T-cell (primary cell): ENCODE results near the gene ACTRT2. TPM values are rescaled to one million over a fixed set of nuclear protein-coding genes. Genes with fewer than 3 reads are reported as not detected.
A peak's percentile ranks its signal among the peaks of the same experiment; 100 is the strongest.

Experiments
- ATAC-seq, 4 experiments: fragments of 200-7000 bp in 3 of 4; fragments of 150-1000 bp in 1 of 4; cut with Tn5 transposase; replicated peaks in 1 of 4; 1 replicate in 3 of 4; 2 replicates in 1 of 4; pipeline ENCODE4 v1.10.0; 2021; ENCODE audit warnings: moderate library complexity in 3 of 4, mild to moderate bottlenecking in 2 of 4, moderate number of reproducible peaks in 1 of 4
- CTCF ChIA-PET, 2 donors: fragments of 300-600 bp; sonication (Branson Sonifier 250); formaldehyde crosslinking; loops; one replicate each; lab custom pipeline; 2022; ENCODE audit warnings: antibody characterized with exemption in 2 of 2; lab: Charles Lee
- POLR2A ChIA-PET, 2 donors: fragments of 300-600 bp; sonication (Branson Sonifier 250); formaldehyde crosslinking; loops; one replicate each; lab custom pipeline; 2022; ENCODE audit warnings: antibody characterized with exemption in 2 of 2; lab: Charles Lee
- DNase-seq, 35 experiments: peaks; one replicate each; pipeline versions ENCODE4 v3.0.0 to v3.0.0-alpha.2; 2013 to 2023
- H3K27ac ChIP-seq: one replicate; pipeline ENCODE4 v1.5.1; 2013; ENCODE audit warnings: low read length
- H3K27me3 ChIP-seq, 2 experiments: replicated peaks in 1 of 2; 1 replicate in 1 of 2; 2 replicates in 1 of 2; pipeline versions ENCODE4 v1.6.1 to v1.7.0; 2013; ENCODE audit warnings: low read length in 1 of 2, mixed read lengths in 1 of 2; ENCODE audit not compliant: control insufficient read depth in 2 of 2, insufficient read depth in 2 of 2; ENCODE audit errors: extremely low read depth in 1 of 2
- H3K36me3 ChIP-seq, 2 donors: 1 replicate in 1 of 2; 2 replicates in 1 of 2; pipeline versions ENCODE4 v1.6.1 to v1.7.0; 2013; ENCODE audit warnings: low read length in 1 of 2; ENCODE audit not compliant: control insufficient read depth in 2 of 2, insufficient read depth in 1 of 2; ENCODE audit errors: extremely low read depth in 1 of 2
- H3K4me1 ChIP-seq, 2 experiments: 1 replicate in 1 of 2; 2 replicates in 1 of 2; pipeline versions ENCODE4 v1.6.1 to v1.7.0; 2013; ENCODE audit warnings: low read length in 2 of 2, mixed read lengths in 1 of 2; ENCODE audit not compliant: insufficient read depth in 2 of 2, control insufficient read depth in 1 of 2; ENCODE audit errors: extremely low read depth in 1 of 2
- H3K4me3 ChIP-seq, 2 donors: 1 replicate in 1 of 2; 2 replicates in 1 of 2; pipeline versions ENCODE4 v1.5.1 to v1.7.0; 2013; ENCODE audit warnings: mild to moderate bottlenecking in 2 of 2, low read length in 1 of 2, moderate library complexity in 1 of 2; ENCODE audit not compliant: control insufficient read depth in 1 of 2; ENCODE audit errors: extremely low read depth in 1 of 2
- H3K9me3 ChIP-seq: 2 replicates; pipeline ENCODE4 v1.7.0; 2013
- H3K27ac Mint-ChIP-seq, 2 donors: one replicate each; pipeline ENCODE4 v1.8.0; 2020 to 2021; ENCODE audit warnings: mild to moderate bottlenecking in 2 of 2, mixed read lengths in 2 of 2
- H3K27me3 Mint-ChIP-seq, 2 donors: one replicate each; pipeline ENCODE4 v1.8.0; 2021 to 2022; ENCODE audit warnings: mixed read lengths in 2 of 2
- H3K36me3 Mint-ChIP-seq: one replicate; pipeline ENCODE4 v1.8.0; 2021; ENCODE audit warnings: mixed read lengths
- H3K4me1 Mint-ChIP-seq, 3 donors: one replicate each; pipeline ENCODE4 v1.8.0; 2020 to 2022; ENCODE audit warnings: mixed read lengths in 3 of 3, mild to moderate bottlenecking in 1 of 3
- H3K4me3 Mint-ChIP-seq, 3 donors: one replicate each; pipeline ENCODE4 v1.8.0; 2020 to 2022; ENCODE audit warnings: mild to moderate bottlenecking in 3 of 3, mixed read lengths in 3 of 3, moderate library complexity in 3 of 3
- H3K9me3 Mint-ChIP-seq, 3 donors: one replicate each; pipeline ENCODE4 v1.8.0; 2020 to 2022; ENCODE audit warnings: mixed read lengths in 3 of 3
- WGBS: methylation state at CpG from one replicate; pipeline ENCODE4 v1.1.5; 2013; ENCODE audit warnings: missing lambda C conversion rate; ENCODE audit not compliant: insufficient coverage; 5-methylcytosine and 5-hydroxymethylcytosine counted together
- total RNA-seq, 35 experiments: library from RNA in 6 of 35; stranded (reverse) in 6 of 35; fragments of 120-200 nt in 1 of 35; gene quantifications; one replicate each; pipeline versions ENCODE4 v1.2.1 to v1.2.4 and lab custom pipeline; 2013 to 2026

ACTRT2 gene
- total RNA-seq, 5 donors from 2014 or later (not counting 1 experiment from before 2014, with no cell fraction given), result not detected

DNA sequence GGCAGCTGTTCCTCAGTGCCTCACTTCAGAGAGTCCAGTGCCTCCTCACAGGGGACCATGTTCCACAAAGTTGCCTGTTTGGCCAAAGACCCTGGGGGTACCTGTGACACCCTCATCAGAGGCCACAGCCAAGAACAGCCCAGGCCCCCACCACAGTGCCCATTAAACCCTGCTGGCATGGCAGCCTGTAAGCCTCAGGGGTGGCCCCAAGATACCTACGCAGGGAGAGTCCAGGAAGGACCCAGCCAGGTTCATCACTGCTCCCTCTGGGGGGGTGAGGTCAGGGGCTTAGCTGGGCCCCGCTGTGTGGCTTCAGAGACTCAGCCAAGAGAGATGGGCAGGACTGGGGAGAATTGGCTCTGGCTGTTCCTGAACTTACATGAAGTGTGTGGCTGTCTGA lies 28.6 kb downstream of the ACTRT2 start:
- ATAC-seq, result no peak
- 83% methylated on average over 1 of the region's 2 CpGs for WGBS
- H3K9me3 Mint-ChIP-seq, result peaks cover 0 to 5% (median 0%) of the 10 kb centered on the region in 3 donors

DNA sequence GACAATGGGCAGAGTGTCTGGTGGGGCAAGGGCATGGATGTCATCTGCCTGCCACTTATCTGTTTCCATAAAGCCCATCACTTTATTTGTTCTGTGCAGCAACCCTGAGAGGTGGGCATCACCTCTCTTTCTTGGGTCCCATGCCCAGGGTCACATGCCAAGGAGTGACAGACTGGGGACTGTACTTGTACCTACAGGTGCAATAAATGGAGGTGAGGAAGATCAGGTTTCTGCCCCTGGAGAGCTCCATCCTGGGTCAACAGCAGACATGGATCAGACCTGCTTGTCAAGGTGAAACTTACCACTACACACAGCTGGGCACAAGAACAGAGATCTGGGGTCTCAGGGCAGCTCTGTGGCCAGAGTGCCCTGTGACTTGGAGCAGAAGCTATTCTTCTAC lies 29.3 kb downstream of the ACTRT2 start:
- Histone ChIP-seq H3K4me1 (no peaks in the 10 kb centered on the region), H3K36me3 (no peaks in the 10 kb centered on the region), H3K9me3 (no peaks in the 10 kb centered on the region), H3K27me3 (peaks cover 2 to 41% of the 10 kb centered on the region in 2 experiments), H3K4me3 (no peak overlapping the region), H3K27ac (no peak overlapping the region)
- Mint-ChIP-seq H3K27ac (no peak overlapping the region), H3K9me3 (peaks cover 0 to 5% (median 0%) of the 10 kb centered on the region in 3 donors), H3K27me3 (peaks cover 23 to 31% of the 10 kb centered on the region in 2 donors), H3K4me1 (no peaks in the 10 kb centered on the region), H3K4me3 (no peak overlapping the region), H3K36me3 (no peaks in the 10 kb centered on the region)
- ChIA-PET POLR2A (no interaction called here), CTCF (no interaction called here)
- DNase-seq, result no peak
- no peak for ATAC-seq

More for the DNA sequence above, 28.6 kb downstream of the ACTRT2 start:
- no peak for DNase-seq
- Mint-ChIP-seq H3K4me1 (no peaks in the 10 kb centered on the region), H3K27me3 (peaks cover 25 to 33% of the 10 kb centered on the region in 2 donors), H3K4me3 (no peak overlapping the region), H3K36me3 (no peaks in the 10 kb centered on the region), H3K27ac (no peak overlapping the region)
- Histone ChIP-seq H3K27me3 (peaks cover 2 to 42% of the 10 kb centered on the region in 2 experiments), H3K9me3 (no peaks in the 10 kb centered on the region), H3K4me1 (no peaks in the 10 kb centered on the region), H3K27ac (no peak overlapping the region), H3K36me3 (no peaks in the 10 kb centered on the region), H3K4me3 (no peak overlapping the region)
- ChIA-PET CTCF (no interaction called here), POLR2A (no interaction called here)

DNA sequence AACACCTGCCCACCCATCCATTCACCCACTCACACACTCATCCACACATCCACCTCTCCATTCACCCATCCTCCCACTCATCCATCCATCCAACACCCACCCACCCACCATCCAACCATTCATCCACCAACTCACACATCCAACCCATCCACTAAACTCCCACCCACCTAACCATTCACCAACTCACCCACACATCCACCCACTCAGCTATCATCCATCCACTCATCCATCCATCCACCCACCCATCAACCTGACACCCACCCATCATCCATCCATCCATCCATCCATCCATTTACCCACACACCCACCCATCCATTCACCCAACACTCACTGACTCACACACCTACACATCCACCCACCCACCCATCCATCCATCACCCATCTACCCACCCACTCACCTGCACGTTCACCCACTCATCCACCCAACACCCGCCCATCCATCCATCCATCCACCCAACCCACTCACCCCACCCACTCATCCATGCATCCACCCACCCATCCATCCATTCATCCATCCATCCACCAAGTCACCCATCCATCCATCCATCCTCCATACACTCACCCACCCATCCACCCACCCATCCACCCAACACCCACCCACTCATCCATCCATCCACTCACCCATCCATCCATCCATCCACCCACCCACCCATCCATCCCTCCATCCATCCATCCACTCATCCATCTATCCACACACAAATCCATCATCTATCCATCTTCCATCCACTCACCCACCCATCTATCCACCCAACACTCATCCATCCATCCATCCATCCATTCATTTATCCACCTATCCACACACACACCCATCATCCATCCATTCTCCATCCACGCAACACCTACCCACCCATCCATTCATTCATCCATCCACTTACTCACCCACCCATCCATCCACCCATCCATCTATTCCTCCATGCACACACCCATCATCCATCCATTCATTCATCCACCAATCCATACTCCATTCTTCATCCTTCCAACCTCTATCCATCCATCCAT lies 30.3 kb downstream of the ACTRT2 start:
- ChIA-PET CTCF (no interaction called here), POLR2A (no interaction called here)
- Mint-ChIP-seq H3K27ac (no peak overlapping the region), H3K4me1 (no peaks in the 10 kb centered on the region), H3K27me3 (peaks cover 22 to 26% of the 10 kb centered on the region in 2 donors), H3K36me3 (no peaks in the 10 kb centered on the region), H3K4me3 (no peak overlapping the region), H3K9me3 (peaks cover 0 to 5% (median 0%) of the 10 kb centered on the region in 3 donors)
- Histone ChIP-seq H3K4me1 (no peaks in the 10 kb centered on the region), H3K27me3 (peaks cover 2 to 40% of the 10 kb centered on the region in 2 experiments), H3K27ac (no peak overlapping the region), H3K36me3 (no peaks in the 10 kb centered on the region), H3K9me3 (no peaks in the 10 kb centered on the region), H3K4me3 (no peak overlapping the region)
- ATAC-seq (no peak), DNase-seq (no peak)
- WGBS, result 73% methylated on average over 3 of the region's 3 CpGs

DNA sequence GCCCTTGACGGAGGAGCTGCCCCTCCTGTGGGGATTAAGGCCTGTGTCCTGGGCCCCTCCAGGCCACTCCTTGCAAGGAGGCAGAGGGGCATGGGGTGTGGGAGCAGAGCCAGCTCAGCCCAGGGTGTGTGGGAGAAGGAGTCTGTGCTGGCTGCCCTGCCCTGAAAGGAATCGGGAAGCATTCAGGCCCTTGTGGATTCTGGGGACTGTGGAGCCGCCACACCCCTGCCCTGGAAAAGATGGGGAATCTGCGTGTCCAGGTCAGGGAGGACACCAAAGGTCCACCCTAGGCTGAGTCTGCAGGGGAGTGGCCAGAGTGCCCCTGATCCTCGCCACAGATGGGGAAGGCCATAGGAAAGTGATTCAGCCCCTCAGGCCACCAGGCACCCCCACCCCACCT lies 31.2 kb downstream of the ACTRT2 start:
- Histone ChIP-seq H3K36me3 (no peaks in the 10 kb centered on the region), H3K4me1 (no peaks in the 10 kb centered on the region), H3K27me3 (peaks cover 2 to 40% of the 10 kb centered on the region in 2 experiments), H3K4me3 (no peak overlapping the region), H3K27ac (no peak overlapping the region), H3K9me3 (no peaks in the 10 kb centered on the region)
- peak in 2 of 35 experiments; percentile 1 to 18 for DNase-seq
- Mint-ChIP-seq H3K36me3 (no peaks in the 10 kb centered on the region), H3K27me3 (peaks cover 22 to 26% of the 10 kb centered on the region in 2 donors), H3K27ac (no peak overlapping the region), H3K4me3 (no peak overlapping the region), H3K4me1 (no peaks in the 10 kb centered on the region), H3K9me3 (peaks cover 0 to 5% (median 0%) of the 10 kb centered on the region in 3 donors)
- 91% methylated on average over 4 of the region's 5 CpGs for WGBS
- ChIA-PET POLR2A (no interaction called here), CTCF (no interaction called here)
- ATAC-seq, result no peak

DNA sequence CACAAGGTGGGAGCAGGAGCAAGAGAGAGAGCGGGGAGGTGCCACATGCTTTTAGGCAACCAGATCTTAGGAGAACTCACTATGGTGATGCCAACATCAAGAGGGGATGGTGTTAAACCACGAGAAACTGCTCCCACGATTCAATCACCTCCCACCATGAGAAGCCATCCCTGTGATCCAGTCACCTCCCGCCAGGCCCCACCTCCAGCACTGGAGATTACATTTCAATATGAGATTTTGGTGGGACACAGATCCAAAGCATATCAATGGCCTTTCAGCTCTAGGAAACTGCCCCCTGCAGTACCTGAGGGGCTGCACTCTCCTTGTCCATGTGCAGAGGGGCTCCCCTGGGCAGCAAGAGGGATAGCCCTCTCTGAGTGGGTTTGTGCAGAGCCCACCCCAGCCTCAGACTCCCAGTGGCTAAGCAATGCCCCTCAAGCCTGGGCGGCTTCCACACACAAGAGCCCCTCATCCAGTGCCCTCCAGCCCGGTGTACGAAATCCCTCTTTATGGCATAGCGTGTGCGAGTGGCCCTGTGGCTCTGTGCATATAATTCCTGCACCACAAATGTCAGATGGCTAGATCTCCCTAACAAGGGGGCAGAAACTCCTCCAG lies 32.2 kb downstream of the ACTRT2 start:
- ChIA-PET CTCF (no interaction called here), POLR2A (no interaction called here)
- ATAC-seq (no peak), DNase-seq (no peak)
- no peaks in the 10 kb centered on the region for H3K9me3 ChIP-seq
- no peaks in the 10 kb centered on the region for H3K36me3 ChIP-seq
- H3K4me1 ChIP-seq, result no peaks in the 10 kb centered on the region
- Mint-ChIP-seq H3K36me3 (no peaks in the 10 kb centered on the region), H3K4me1 (no peaks in the 10 kb centered on the region), H3K4me3 (no peak overlapping the region), H3K9me3 (peaks cover 0 to 5% (median 0%) of the 10 kb centered on the region in 3 donors), H3K27ac (no peak overlapping the region), H3K27me3 (peaks cover 19 to 22% of the 10 kb centered on the region in 2 donors)
- 98% methylated on average over 6 of the region's 9 CpGs for WGBS
- H3K27me3 ChIP-seq, result peaks cover 2 to 40% of the 10 kb centered on the region in 2 experiments
- H3K27ac ChIP-seq, result no peak overlapping the region
- H3K4me3 ChIP-seq, result no peak overlapping the region

DNA sequence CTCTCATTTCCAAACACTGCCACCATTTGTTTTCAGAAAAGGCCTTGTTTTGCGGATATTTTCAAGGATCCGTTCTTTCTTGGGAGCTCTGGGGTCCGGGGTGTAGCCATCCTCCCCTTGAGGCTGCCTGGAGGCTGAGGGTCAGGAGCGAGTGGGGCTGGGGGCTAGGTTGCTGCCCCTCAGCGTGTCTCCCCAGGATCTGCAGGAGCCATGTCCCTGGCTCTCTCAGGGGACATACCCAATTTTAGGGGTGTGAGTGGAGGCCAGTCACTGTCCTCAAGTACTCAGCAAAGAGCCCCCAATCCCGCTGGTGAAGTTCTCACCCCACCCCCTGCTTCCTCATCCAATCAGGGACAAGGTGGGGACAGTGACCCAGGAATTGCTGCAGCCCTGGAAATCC lies 32.7 kb downstream of the ACTRT2 start:
- no peaks in the 10 kb centered on the region for H3K4me1 ChIP-seq
- Mint-ChIP-seq H3K4me1 (no peaks in the 10 kb centered on the region), H3K27ac (no peak overlapping the region), H3K36me3 (no peaks in the 10 kb centered on the region), H3K27me3 (peaks cover 19 to 22% of the 10 kb centered on the region in 2 donors), H3K9me3 (peaks cover 0 to 5% (median 0%) of the 10 kb centered on the region in 3 donors), H3K4me3 (no peak overlapping the region)
- POLR2A ChIA-PET, result no interaction called here
- H3K4me3 ChIP-seq, result no peak overlapping the region
- CTCF ChIA-PET, result no interaction called here
- H3K9me3 ChIP-seq, result no peaks in the 10 kb centered on the region
- H3K27ac ChIP-seq, result no peak overlapping the region
- WGBS, result 83% methylated on average over 5 of the region's 6 CpGs
- H3K27me3 ChIP-seq, result peaks cover 2 to 38% of the 10 kb centered on the region in 2 experiments
- DNase-seq, result no peak
- no peak for ATAC-seq
- no peaks in the 10 kb centered on the region for H3K36me3 ChIP-seq
